Chondrocyte (in vitro differentiated cells): ENCODE results near the gene ITGB3. TPM values are rescaled to one million over a fixed set of nuclear protein-coding genes. Genes with fewer than 3 reads are reported as not detected.

Experiments
- DNase-seq: peaks from one replicate; pipeline ENCODE4 v3.0.0; 2021; ENCODE audit warnings: mixed read lengths, low spot score
- H3K27ac Mint-ChIP-seq: one replicate; pipeline ENCODE4 v1.8.0; 2021; ENCODE audit warnings: mild to moderate bottlenecking, moderate library complexity, mixed read lengths; ENCODE audit not compliant: unreplicated experiment
- H3K27me3 Mint-ChIP-seq: 2 replicates; pipeline ENCODE4 v1.8.0; 2021; ENCODE audit warnings: low read depth, mixed read lengths
- H3K36me3 Mint-ChIP-seq: 2 replicates; pipeline ENCODE4 v1.8.0; 2021; ENCODE audit warnings: low read depth, mixed read lengths
- H3K4me1 Mint-ChIP-seq: 2 replicates; pipeline ENCODE4 v1.8.0; 2021; ENCODE audit warnings: low read depth, mild to moderate bottlenecking, mixed read lengths
- H3K4me3 Mint-ChIP-seq: one replicate; pipeline ENCODE4 v1.8.0; 2021; ENCODE audit warnings: mild to moderate bottlenecking, moderate library complexity, mixed read lengths; ENCODE audit not compliant: unreplicated experiment
- H3K9me3 Mint-ChIP-seq: 2 replicates; pipeline ENCODE4 v1.8.0; 2021; ENCODE audit warnings: low read depth, mixed read lengths
- total RNA-seq: library from RNA; stranded (reverse); gene quantifications from 3 replicates; pipeline ENCODE4 v1.2.1, GENCODE V29; 2021
- TF ChIP-seq, protein P1 (sequence below): fragments of 200-600 bp; sonication (generic); IDR thresholded peaks from 2 replicates; pipeline ENCODE4 v1.5.0; 2021; ENCODE audit warnings: antibody characterized with exemption, mild to moderate bottlenecking, moderate library complexity

Gene ITGB3
- total RNA-seq, 1 donor from 2014 or later = 10.5 TPM

DNA sequence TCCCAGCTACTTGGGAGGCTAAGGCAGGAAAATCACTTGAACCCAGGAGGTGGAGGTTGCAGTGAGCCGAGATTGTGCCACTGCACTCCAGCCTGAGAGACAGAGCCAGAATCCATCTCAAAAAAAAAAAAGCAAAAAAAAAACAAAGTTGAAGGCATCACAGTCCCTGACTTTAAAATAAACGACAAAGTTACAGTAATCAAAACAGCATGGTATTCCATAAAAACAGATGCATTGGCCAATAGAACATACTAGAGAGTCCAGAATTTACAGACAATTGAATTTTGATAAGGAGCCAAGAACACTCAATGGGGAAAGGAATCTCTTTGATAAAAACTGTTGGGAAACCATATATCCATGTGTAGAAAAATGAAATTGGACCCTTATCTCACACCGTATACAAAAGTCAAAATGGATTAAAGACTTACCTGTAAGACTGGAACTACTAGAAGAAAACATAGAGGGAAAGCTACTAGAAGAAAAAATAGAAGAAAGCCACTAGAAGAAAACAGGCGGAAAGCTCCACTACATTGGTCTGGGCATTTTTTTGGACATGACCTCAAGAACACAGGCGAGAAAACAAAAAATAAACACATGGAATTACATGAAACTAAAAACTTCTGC is 67.4 kb downstream of the ITGB3 start:
- TF ChIP-seq, protein P1, sequence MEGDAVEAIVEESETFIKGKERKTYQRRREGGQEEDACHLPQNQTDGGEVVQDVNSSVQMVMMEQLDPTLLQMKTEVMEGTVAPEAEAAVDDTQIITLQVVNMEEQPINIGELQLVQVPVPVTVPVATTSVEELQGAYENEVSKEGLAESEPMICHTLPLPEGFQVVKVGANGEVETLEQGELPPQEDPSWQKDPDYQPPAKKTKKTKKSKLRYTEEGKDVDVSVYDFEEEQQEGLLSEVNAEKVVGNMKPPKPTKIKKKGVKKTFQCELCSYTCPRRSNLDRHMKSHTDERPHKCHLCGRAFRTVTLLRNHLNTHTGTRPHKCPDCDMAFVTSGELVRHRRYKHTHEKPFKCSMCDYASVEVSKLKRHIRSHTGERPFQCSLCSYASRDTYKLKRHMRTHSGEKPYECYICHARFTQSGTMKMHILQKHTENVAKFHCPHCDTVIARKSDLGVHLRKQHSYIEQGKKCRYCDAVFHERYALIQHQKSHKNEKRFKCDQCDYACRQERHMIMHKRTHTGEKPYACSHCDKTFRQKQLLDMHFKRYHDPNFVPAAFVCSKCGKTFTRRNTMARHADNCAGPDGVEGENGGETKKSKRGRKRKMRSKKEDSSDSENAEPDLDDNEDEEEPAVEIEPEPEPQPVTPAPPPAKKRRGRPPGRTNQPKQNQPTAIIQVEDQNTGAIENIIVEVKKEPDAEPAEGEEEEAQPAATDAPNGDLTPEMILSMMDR = no peak
- peaks cover 5% of the 10 kb centered on the region for H3K36me3 Mint-ChIP-seq
- no peaks in the 10 kb centered on the region for H3K27me3 Mint-ChIP-seq
- H3K27ac Mint-ChIP-seq = no peak overlapping the region
- H3K4me1 Mint-ChIP-seq = peaks cover 21% of the 10 kb centered on the region
- peaks cover 6% of the 10 kb centered on the region for H3K9me3 Mint-ChIP-seq
- no peak for DNase-seq
- no peak overlapping the region for H3K4me3 Mint-ChIP-seq

DNA sequence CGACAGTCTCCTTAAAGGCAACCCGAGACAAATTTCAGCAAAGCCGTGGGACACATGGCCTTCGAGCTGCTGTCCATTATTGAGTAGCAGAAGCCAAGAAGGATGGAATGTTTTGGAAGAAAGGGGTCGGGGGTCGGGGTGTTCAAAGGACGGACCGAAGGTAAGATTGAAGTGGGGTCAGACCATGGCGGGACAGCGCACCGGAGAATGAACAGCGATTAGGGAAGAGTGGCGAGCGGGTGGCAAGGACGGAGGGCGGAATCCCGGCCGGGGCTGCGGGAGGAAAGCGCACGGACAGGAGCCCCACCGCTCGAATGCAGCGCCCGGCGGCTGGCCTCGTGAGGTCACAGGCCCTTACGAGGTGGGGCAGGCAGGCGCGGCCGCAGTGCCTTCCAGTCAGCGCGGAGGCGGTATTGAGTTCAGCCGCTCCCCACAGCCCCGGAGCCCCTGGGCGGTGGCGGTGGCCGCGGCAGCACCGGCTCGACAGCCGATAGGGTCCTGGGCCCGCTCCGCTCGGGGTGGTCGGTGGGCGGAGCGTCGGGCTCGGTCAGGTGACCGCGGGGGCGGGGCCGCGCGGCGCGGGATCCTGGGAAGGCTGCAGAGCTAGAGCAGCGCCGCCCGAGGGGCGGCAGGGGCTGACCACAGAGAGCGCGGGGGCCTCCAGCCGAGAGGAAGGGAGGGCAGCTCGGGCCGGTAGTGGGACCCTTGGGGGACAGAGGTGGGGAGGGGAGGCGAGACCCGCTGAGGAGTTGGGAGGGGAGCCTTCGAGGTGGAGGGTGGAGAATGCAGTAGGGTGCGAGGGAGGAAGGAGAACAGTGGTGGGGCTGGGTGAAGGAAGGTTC is 70.0 kb downstream of the ITGB3 start, which contains the start of gene EFCAB13:
TSS of gene EFCAB13 (plus strand) at position 574 of the 842 bp plus-strand sequence. CDS start 4,399 bp downstream, outside the sequence.
- DNase-seq = peak; percentile 94
- H3K27ac Mint-ChIP-seq = peak within 1 kb of the TSS; percentile 98
- peak within 1 kb of the TSS; percentile 83 for H3K4me3 Mint-ChIP-seq
- peaks cover 6% of the 10 kb centered on the region for H3K9me3 Mint-ChIP-seq
- TF ChIP-seq, protein P1 = peak; percentile 48
- no peaks in the 10 kb centered on the region for H3K27me3 Mint-ChIP-seq
- peaks cover 9% of the 10 kb centered on the region for H3K4me1 Mint-ChIP-seq
- peaks cover 5% of the 10 kb centered on the region for H3K36me3 Mint-ChIP-seq

DNA sequence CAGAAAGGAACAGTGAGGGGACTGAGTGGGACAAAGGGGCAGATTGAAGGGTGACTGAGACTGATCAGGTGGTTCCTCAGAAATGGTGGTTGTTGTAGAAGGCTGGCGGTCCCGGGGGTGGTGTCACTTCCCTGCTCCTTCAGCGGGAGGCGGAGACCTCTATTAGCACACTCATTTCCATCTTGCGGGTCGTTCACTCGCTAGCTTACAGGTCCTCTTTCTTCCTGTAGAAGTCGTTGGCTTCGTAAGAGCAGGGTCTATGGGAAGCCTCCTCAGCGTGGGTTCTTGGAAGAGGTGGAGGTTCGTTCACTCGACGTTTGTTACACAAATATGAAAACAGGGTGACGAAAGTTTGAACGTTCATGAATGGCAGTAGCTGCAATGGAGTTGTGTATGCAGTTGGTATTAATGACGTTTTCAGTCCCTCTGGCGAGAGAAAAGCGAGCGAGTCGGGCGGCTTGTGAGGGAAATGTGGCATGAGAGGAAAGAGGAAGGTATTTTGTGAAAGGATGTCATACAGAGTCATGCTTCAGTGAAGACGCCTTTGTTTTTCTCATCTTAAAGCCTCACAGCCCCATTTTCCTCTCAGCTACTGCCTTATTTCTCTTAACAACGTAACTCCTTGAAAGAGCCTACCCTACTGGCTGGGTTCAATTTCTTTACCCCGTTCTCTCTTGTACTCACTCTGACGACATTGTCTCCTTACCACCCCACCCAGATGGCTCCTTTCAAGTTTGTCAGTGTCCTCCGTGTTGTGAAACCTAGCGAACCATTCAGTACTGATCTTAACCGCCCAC is 70.8 kb downstream of the ITGB3 start:
- Mint-ChIP-seq H3K4me1 (peaks cover 9% of the 10 kb centered on the region), H3K27ac (peak overlapping the region; percentile 98), H3K36me3 (peaks cover 5% of the 10 kb centered on the region), H3K9me3 (peaks cover 6% of the 10 kb centered on the region), H3K4me3 (peak overlapping the region; percentile 83), H3K27me3 (no peaks in the 10 kb centered on the region)
- TF ChIP-seq, protein P1 = no peak
- no peak for DNase-seq

DNA sequence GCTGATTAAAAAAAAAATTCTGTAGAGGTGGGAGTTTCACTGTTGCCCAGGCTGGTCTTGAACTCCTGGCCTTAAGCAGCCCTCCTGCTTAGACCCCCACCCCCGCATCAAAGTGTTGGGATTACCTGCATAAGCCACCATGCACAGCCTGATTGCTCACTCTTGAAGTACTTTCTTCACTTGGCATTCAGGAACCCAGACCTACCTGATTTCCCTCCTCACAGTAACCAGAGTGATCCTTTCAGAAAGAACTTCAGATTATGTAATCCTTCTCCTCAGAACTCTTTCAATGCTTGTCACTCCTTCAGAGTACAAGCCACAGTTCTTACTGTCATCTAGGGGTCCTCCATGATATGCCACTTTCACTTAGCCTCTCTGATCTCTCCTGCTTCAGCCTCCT is 71.5 kb downstream of the ITGB3 start:
- H3K27me3 Mint-ChIP-seq = no peaks in the 10 kb centered on the region
- H3K27ac Mint-ChIP-seq = no peak overlapping the region
- TF ChIP-seq, protein P1 = no peak
- no peak for DNase-seq
- peaks cover 3% of the 10 kb centered on the region for H3K36me3 Mint-ChIP-seq
- peaks cover 6% of the 10 kb centered on the region for H3K9me3 Mint-ChIP-seq
- H3K4me1 Mint-ChIP-seq = peaks cover 9% of the 10 kb centered on the region
- H3K4me3 Mint-ChIP-seq = peak overlapping the region; percentile 83

DNA sequence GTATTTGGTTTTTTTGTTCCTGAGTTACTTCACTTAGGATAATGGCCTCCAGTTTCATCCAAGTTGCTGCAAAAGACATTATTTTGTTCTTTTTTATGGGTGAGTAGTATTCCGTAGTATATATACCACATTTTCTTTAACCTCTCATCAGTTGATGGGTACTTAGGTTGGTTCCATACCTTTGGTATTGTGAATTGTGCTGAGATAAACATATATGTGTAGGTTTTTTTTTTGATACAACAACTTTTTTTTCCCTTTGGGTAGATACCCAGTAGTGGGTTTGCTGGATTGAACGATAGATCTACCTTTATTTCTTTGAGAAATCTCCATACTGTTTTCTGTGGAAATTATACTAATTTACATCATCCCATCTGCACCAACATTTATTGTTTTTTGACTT is 76.9 kb downstream of the ITGB3 start:
- Mint-ChIP-seq H3K4me3 (no peak overlapping the region), H3K4me1 (peaks cover 8% of the 10 kb centered on the region), H3K27me3 (no peaks in the 10 kb centered on the region), H3K36me3 (peaks cover 4% of the 10 kb centered on the region), H3K9me3 (peaks cover 17% of the 10 kb centered on the region), H3K27ac (no peak overlapping the region)
- TF ChIP-seq, protein P1 = no peak
- no peak for DNase-seq
